ENCODE results near the gene KRTAP10-12.

DNA sequence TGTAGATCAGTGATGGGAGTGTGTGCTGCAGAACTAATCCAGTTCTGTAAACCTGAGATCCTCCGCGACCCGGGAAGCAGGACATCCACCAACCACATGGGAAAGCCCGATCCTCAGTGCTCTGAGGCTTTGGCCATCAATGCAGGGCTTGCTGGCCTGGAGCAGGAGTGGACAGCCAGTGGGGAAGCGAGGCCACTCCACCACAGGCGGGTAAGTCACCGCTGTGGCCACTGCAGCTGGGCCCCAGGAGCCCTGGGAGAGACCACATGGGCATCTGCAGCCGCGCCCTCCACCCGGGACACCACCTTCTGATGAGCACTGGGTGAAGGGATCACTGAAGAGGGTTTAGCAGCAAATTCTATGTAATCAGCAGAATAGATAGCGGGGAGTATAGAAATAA is 15.8 kb upstream of the KRTAP10-12 start:
- TF ChIP-seq, protein P1, sequence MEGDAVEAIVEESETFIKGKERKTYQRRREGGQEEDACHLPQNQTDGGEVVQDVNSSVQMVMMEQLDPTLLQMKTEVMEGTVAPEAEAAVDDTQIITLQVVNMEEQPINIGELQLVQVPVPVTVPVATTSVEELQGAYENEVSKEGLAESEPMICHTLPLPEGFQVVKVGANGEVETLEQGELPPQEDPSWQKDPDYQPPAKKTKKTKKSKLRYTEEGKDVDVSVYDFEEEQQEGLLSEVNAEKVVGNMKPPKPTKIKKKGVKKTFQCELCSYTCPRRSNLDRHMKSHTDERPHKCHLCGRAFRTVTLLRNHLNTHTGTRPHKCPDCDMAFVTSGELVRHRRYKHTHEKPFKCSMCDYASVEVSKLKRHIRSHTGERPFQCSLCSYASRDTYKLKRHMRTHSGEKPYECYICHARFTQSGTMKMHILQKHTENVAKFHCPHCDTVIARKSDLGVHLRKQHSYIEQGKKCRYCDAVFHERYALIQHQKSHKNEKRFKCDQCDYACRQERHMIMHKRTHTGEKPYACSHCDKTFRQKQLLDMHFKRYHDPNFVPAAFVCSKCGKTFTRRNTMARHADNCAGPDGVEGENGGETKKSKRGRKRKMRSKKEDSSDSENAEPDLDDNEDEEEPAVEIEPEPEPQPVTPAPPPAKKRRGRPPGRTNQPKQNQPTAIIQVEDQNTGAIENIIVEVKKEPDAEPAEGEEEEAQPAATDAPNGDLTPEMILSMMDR (conservative IDR thresholded peaks at IDR 0.05; ENCODE audit: low read depth, low read length), result no peak
- TF ChIP-seq EZH2 (IDR thresholded peaks at IDR 0.05; ENCODE audit: low read length, unreplicated experiment) (no peak), EZH2phosphoT487 (IDR thresholded peaks at IDR 0.05; ENCODE audit: borderline replicate concordance, low read length) (no peak)
